PC-3 (cell line): ENCODE measurements around the gene PDRG1. TPM values are rescaled to one million over a fixed set of nuclear protein-coding genes. Genes with fewer than 3 reads are reported as not detected.

Source experiments
- ATAC-seq: fragments of 200-7000 bp; cut with Tn5 transposase; 2 replicates; pipeline ENCODE4 v1.9.1; 2020; ENCODE audit warnings: mild to moderate bottlenecking, moderate library complexity
- BruUV-seq: library from RNA; stranded (reverse); fragments of 400-500 nt; replicated peaks from 2 replicates; lab custom pipeline; 2021; lab: Mats Ljungman, UMichigan
- CTCF ChIA-PET: fragments of 300-600 bp; sonication (Branson Sonifier 250); formaldehyde crosslinking; loops from one replicate; lab custom pipeline; 2022; ENCODE audit warnings: antibody characterized with exemption; lab: Charles Lee
- POLR2A ChIA-PET: fragments of 300-600 bp; sonication (Branson Sonifier 250); formaldehyde crosslinking; loops from one replicate; lab custom pipeline; 2022; ENCODE audit warnings: antibody characterized with exemption; ENCODE audit not compliant: unreplicated experiment; lab: Charles Lee
- DNase-seq: peaks from one replicate; pipeline ENCODE4 v3.0.0-alpha.2; 2015
- H2AFZ ChIP-seq: fragments of 300-600 bp; sonication (generic); 2 replicates; pipeline ENCODE4 v1.6.0; 2016; ENCODE audit warnings: antibody characterized with exemption, low read length
- H3F3A ChIP-seq: fragments of 300-600 bp; sonication (generic); one replicate; pipeline ENCODE4 v1.6.0; 2017; ENCODE audit warnings: antibody characterized with exemption, low read length, control low read depth, mild to moderate bottlenecking; ENCODE audit not compliant: unreplicated experiment
- H3K27ac ChIP-seq: fragments of 300-600 bp; sonication (generic); 2 replicates; pipeline ENCODE4 v1.5.1; 2016; ENCODE audit warnings: mild to moderate bottlenecking, low read length
- H3K27me3 ChIP-seq: fragments of 300-600 bp; sonication (generic); 2 replicates; pipeline ENCODE4 v1.6.1; 2016; ENCODE audit warnings: low read length, mixed read lengths
- H3K36me3 ChIP-seq: fragments of 300-600 bp; sonication (generic); 2 replicates; pipeline ENCODE4 v1.6.1; 2016; ENCODE audit warnings: low read depth, mixed run types, low read length, mixed read lengths
- H3K4me1 ChIP-seq: fragments of 300-600 bp; sonication (generic); 2 replicates; pipeline ENCODE4 v1.5.1; 2016; ENCODE audit warnings: low read length; ENCODE audit not compliant: insufficient read depth
- H3K4me2 ChIP-seq: fragments of 300-600 bp; sonication (generic); 2 replicates; pipeline ENCODE4 v1.6.0; 2016; ENCODE audit warnings: low read length
- H3K4me3 ChIP-seq: fragments of 300-600 bp; sonication (generic); 2 replicates; pipeline ENCODE4 v1.5.1; 2016; ENCODE audit warnings: mild to moderate bottlenecking, low read length, mixed read lengths
- H3K79me2 ChIP-seq: fragments of 300-600 bp; sonication (generic); 2 replicates; pipeline ENCODE4 v1.6.1; 2017; ENCODE audit warnings: low read length, mixed read lengths
- H3K9ac ChIP-seq: fragments of 300-600 bp; sonication (generic); 2 replicates; pipeline ENCODE4 v1.6.0; 2016; ENCODE audit warnings: mild to moderate bottlenecking, low read length
- H3K9me2 ChIP-seq: fragments of 300-600 bp; sonication (generic); replicated peaks from 2 replicates; pipeline ENCODE4 v1.6.1; 2016; ENCODE audit warnings: mixed run types, low read length, mixed read lengths
- H3K9me3 ChIP-seq: fragments of 300-600 bp; sonication (generic); 2 replicates; pipeline ENCODE4 v1.6.1; 2016; ENCODE audit warnings: low read length, mixed read lengths
- H4K20me1 ChIP-seq: fragments of 300-600 bp; sonication (generic); 2 replicates; pipeline ENCODE4 v1.6.1; 2016; ENCODE audit warnings: low read length, mixed read lengths
- EZH2 ChIP-seq: fragments of 300-600 bp; sonication (generic); IDR thresholded peaks from one replicate; pipeline ENCODE4 v1.6.1; 2017; ENCODE audit warnings: antibody characterized with exemption, mild to moderate bottlenecking, low read length; ENCODE audit not compliant: unreplicated experiment
- EZH2phosphoT487 ChIP-seq: fragments of 300-600 bp; sonication (generic); IDR thresholded peaks from 2 replicates; pipeline ENCODE4 v1.6.1; 2018; ENCODE audit warnings: mild to moderate bottlenecking, antibody characterized with exemption, low read length, borderline replicate concordance
- intact Hi-C: fragments of 100-400 bp; cut with micrococcal nuclease; formaldehyde crosslinking; loops from 2 replicates; pipeline ENCODE4 v1.9.0; 2023
- total RNA-seq: library from RNA; depleted of rRNA; stranded (reverse); fragments of >200 nt; gene quantifications from 2 replicates; pipeline ENCODE4 v1.2.3, GENCODE V29; 2014
- TF ChIP-seq, protein P1 (sequence below): fragments of 300-600 bp; sonication (generic); conservative IDR thresholded peaks from 2 replicates; pipeline ENCODE4 v1.5.1; 2017; ENCODE audit warnings: antibody characterized with exemption, low read depth, mild to moderate bottlenecking, low read length

PDRG1 gene
- total RNA-seq, 1 experiment from 2014 or later: 12.3 TPM

DNA sequence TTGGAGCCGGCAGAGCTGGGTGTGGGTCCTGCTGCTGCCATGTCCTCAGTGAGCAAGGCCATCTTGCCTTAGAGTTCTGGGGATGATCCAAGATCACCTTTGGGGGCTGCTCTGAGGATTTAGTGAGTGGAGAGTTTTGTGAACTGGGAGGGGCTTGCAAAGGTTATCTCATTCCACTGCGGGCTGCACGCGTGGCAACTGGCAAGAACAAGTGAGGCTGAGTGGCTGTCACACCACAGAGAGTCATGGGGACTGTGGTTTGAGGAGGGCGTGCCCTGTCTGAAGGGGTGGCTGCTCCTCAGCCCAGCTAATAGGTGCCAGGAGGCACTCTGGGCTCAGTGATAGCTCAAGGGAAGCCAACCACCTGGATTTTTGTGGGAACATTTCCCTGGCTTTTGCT lies 43.8 kb downstream of the PDRG1 start:
- Histone ChIP-seq H3F3A (no peaks in the 10 kb centered on the region), H3K4me2 (no peak overlapping the region), H3K9me3 (no peaks in the 10 kb centered on the region), H3K36me3 (no peaks in the 10 kb centered on the region), H3K79me2 (no peaks in the 10 kb centered on the region), H2AFZ (no peak overlapping the region), H3K4me1 (no peaks in the 10 kb centered on the region), H3K27ac (no peak overlapping the region), H3K27me3 (no peaks in the 10 kb centered on the region), H3K4me3 (no peak overlapping the region), H3K9ac (no peak overlapping the region), H4K20me1 (no peaks in the 10 kb centered on the region), H3K9me2 (no peaks in the 10 kb centered on the region)
- ChIA-PET POLR2A (no interaction called here), CTCF (no interaction called here)
- BruUV-seq: no TSS peak
- ATAC-seq (no peak), DNase-seq (no peak)
- intact Hi-C loops: no loop called here
- TF ChIP-seq EZH2 (no peak), EZH2phosphoT487 (no peak)
- TF ChIP-seq, protein P1, sequence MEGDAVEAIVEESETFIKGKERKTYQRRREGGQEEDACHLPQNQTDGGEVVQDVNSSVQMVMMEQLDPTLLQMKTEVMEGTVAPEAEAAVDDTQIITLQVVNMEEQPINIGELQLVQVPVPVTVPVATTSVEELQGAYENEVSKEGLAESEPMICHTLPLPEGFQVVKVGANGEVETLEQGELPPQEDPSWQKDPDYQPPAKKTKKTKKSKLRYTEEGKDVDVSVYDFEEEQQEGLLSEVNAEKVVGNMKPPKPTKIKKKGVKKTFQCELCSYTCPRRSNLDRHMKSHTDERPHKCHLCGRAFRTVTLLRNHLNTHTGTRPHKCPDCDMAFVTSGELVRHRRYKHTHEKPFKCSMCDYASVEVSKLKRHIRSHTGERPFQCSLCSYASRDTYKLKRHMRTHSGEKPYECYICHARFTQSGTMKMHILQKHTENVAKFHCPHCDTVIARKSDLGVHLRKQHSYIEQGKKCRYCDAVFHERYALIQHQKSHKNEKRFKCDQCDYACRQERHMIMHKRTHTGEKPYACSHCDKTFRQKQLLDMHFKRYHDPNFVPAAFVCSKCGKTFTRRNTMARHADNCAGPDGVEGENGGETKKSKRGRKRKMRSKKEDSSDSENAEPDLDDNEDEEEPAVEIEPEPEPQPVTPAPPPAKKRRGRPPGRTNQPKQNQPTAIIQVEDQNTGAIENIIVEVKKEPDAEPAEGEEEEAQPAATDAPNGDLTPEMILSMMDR: no peak

DNA sequence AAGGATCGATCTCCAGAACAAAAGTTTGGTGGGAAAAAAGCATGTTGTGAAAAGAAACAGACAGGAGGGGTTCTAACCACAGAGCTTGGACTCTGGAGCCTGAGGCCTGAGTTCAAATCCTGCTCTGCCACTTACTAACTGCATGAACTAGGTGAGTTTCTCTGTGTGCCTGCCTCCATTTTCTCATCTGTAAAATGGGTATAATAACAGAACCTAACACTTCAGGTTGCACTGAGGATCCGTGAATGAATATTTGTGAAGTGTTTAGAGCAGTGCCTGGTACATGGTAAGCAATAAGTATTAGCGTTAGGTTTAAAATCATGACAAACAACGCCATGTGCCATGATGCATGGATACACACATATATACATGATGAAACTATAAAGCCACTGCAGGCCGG lies 44.8 kb downstream of the PDRG1 start:
- Histone ChIP-seq H3K27ac (no peak overlapping the region), H3K4me2 (no peak overlapping the region), H3K79me2 (no peaks in the 10 kb centered on the region), H3K36me3 (no peaks in the 10 kb centered on the region), H3K4me3 (no peak overlapping the region), H3K9ac (no peak overlapping the region), H3F3A (no peaks in the 10 kb centered on the region), H2AFZ (no peak overlapping the region), H3K4me1 (no peaks in the 10 kb centered on the region), H3K9me2 (no peaks in the 10 kb centered on the region), H4K20me1 (no peaks in the 10 kb centered on the region), H3K27me3 (no peaks in the 10 kb centered on the region), H3K9me3 (no peaks in the 10 kb centered on the region)
- DNase-seq: no peak
- BruUV-seq: no TSS peak
- no peak for ATAC-seq
- intact Hi-C loops: no loop called here
- CTCF ChIA-PET: no interaction called here
- POLR2A ChIA-PET: no interaction called here
- TF ChIP-seq, protein P1: no peak
- no peak for TF ChIP-seq EZH2
- no peak for TF ChIP-seq EZH2phosphoT487

DNA sequence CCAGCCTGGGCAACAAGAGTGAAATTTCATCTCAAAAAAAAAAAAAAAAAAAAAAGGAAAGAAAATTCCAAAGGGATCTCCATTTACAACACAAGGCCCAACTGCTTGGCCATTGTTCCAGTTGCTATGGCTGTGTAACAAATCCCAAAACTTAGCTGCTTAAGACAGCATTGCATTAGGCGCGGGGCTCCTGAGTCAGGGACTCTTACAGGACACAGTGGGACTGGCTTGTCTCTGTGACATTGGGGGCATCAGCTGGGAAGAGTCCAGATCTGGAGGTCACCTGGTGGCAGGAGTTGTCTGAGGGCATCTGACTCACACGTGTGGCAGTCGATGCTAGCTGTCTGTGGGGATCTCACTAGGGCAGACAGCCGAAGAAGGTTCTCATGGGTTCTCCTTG lies 45.8 kb downstream of the PDRG1 start:
- Histone ChIP-seq H4K20me1 (no peaks in the 10 kb centered on the region), H3K9ac (no peak overlapping the region), H3K4me3 (no peak overlapping the region), H3K27me3 (peaks cover 7% of the 10 kb centered on the region), H3K9me3 (no peaks in the 10 kb centered on the region), H3K4me1 (no peaks in the 10 kb centered on the region), H3K4me2 (no peak overlapping the region), H3K9me2 (no peaks in the 10 kb centered on the region), H2AFZ (no peak overlapping the region), H3K79me2 (no peaks in the 10 kb centered on the region), H3K27ac (no peak overlapping the region), H3K36me3 (no peaks in the 10 kb centered on the region), H3F3A (no peaks in the 10 kb centered on the region)
- no peak for TF ChIP-seq EZH2phosphoT487
- ChIA-PET CTCF (no interaction called here), POLR2A (no interaction called here)
- intact Hi-C loops: no loop called here
- DNase-seq (no peak), ATAC-seq (no peak)
- BruUV-seq: no TSS peak
